Colonic mucosa (tissue), 4 donors: Measurements from ENCODE around the gene RNU1-2. TPM values are rescaled to one million over a fixed set of nuclear protein-coding genes. Genes with fewer than 3 reads are reported as not detected.
A peak's percentile ranks its signal among the peaks of the same experiment; 100 is the strongest.
"Not testable (repeated sequence)": the region's sequence is repeated elsewhere in the genome, so short reads cannot be mapped to it uniquely, and the experiment has no call there.

ENCODE experiments used
- DNase-seq: peaks from one replicate; pipeline ENCODE4 v3.0.0-alpha.2; 2020
- H3K27ac ChIP-seq: fragments of 200-600 bp; one replicate; pipeline ENCODE4 v1.8.0; 2021
- H3K27me3 ChIP-seq: fragments of 200-600 bp; one replicate; pipeline ENCODE4 v1.8.0; 2021
- H3K36me3 ChIP-seq: fragments of 200-600 bp; one replicate; pipeline ENCODE4 v1.8.0; 2021
- H3K4me1 ChIP-seq: fragments of 200-600 bp; one replicate; pipeline ENCODE4 v1.8.0; 2021; ENCODE audit warnings: mild to moderate bottlenecking
- H3K4me3 ChIP-seq: fragments of 200-600 bp; one replicate; pipeline ENCODE4 v1.8.0; 2021
- H3K9ac ChIP-seq, 2 donors: one replicate each; pipeline ENCODE4 v1.7.0; 2013; ENCODE audit warnings: control low read depth in 2 of 2, low read depth in 2 of 2, low read length in 2 of 2
- H3K9me3 ChIP-seq: fragments of 200-600 bp; one replicate; pipeline ENCODE4 v1.8.0; 2021
- intact Hi-C: fragments of 100-400 bp; cut with DNase I; formaldehyde crosslinking; loops from one replicate; pipeline ENCODE4 v1.14.1; 2022
- total RNA-seq, 2 donors: library from RNA; stranded (reverse); fragmentation: NEBNext Ultra II Directional in 1 of 2; extraction: Animal tissue kit (Norgen Biotek cat#: 25700) in 1 of 2; gene quantifications; one replicate each; pipeline ENCODE4 v1.2.1, GENCODE V29; 2021
- TF ChIP-seq, protein P1 (sequence below): fragments of 200-600 bp; IDR thresholded peaks from one replicate; pipeline ENCODE4 v1.8.0; 2022; ENCODE audit warnings: antibody characterized with exemption, mild to moderate bottlenecking
- donor health status: healthy.
- donor health status: DM: no; HTN: no; CAD: no.
- donor health status: DM: no; HTN: no; CAD: no.

RNU1-2 gene
- total RNA-seq, 2 donors from 2014 or later: 1,159 to 2,517 TPM

DNA sequence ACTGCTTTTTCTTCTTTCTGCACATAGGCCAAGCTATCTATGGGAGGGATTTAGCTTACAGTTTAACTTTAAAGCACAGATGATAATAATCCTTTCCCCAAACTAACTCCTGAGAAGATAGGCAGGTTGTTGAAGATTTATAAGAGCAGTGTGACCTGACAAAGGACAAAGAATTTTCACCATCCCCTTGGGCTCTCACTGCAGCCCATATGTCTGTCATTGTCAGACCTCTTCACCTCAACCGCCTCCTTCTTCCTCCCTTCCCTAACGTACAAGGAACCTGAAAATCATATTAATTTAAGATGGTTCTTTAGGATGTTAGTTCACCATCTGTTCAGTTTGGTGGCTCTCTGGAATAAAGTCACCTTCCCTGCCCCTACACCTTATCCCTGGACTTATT, 5.0 kb downstream of the RNU1-2 start:
- DNase-seq: no peak
- H3K27me3 ChIP-seq: no peaks in the 10 kb centered on the region
- no peak overlapping the region for H3K4me3 ChIP-seq
- intact Hi-C loops: no loop called here
- TF ChIP-seq, protein P1, sequence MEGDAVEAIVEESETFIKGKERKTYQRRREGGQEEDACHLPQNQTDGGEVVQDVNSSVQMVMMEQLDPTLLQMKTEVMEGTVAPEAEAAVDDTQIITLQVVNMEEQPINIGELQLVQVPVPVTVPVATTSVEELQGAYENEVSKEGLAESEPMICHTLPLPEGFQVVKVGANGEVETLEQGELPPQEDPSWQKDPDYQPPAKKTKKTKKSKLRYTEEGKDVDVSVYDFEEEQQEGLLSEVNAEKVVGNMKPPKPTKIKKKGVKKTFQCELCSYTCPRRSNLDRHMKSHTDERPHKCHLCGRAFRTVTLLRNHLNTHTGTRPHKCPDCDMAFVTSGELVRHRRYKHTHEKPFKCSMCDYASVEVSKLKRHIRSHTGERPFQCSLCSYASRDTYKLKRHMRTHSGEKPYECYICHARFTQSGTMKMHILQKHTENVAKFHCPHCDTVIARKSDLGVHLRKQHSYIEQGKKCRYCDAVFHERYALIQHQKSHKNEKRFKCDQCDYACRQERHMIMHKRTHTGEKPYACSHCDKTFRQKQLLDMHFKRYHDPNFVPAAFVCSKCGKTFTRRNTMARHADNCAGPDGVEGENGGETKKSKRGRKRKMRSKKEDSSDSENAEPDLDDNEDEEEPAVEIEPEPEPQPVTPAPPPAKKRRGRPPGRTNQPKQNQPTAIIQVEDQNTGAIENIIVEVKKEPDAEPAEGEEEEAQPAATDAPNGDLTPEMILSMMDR: no peak
- H3K36me3 ChIP-seq: no peaks in the 10 kb centered on the region
- no peaks in the 10 kb centered on the region for H3K9me3 ChIP-seq
- H3K27ac ChIP-seq: no peak overlapping the region
- H3K9ac ChIP-seq: no peak overlapping the region
- H3K4me1 ChIP-seq: no peaks in the 10 kb centered on the region

DNA sequence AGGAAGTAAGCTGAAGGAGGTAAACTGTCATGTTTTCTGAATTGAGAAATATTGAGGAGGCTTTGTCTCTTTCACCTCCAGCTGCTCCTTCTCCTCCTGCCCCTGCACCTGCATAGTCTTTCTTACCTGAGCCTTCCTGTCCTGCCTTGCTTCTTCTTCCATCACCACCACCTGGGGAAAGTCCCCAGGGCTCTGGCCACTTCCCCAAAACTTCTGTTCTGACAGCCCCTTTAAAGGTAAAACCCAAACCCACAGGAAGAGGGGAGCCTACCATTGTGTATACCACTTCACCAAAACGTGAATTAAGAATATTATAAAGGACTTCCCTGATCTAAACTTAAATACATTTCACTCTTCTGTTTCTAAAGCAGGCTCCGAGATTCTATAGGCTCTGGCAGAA, 5.6 kb downstream of the RNU1-2 start:
- H3K4me3 ChIP-seq, H3K27me3 ChIP-seq, H3K9ac ChIP-seq, H3K36me3 ChIP-seq, H3K4me1 ChIP-seq, intact Hi-C loops, DNase-seq, H3K27ac ChIP-seq, H3K9me3 ChIP-seq: not testable (repeated sequence)

DNA sequence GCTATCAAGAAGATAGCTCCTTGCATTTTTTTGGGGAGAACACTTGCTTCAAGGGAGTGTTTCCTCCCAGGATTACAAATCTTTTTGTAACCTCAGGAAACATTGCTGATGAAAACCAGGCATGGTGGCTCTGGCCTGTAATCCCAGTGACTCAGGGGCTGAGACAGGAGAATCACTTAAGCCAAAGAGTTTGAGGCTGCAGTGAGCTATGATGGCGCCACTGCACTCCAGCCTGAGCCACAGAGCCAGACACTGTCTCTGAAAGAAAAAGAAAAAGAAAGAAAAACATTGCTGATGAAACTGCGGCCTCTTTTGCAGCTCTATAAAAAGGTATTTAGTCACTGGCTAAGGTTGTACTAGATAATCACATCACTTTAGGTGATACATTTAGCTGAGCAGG, 7.3 kb downstream of the RNU1-2 start:
- H3K4me1 ChIP-seq: no peaks in the 10 kb centered on the region
- H3K27ac ChIP-seq: no peak overlapping the region
- H3K9ac ChIP-seq: peak overlapping the region in 1 of 2 donors; percentile 24
- H3K36me3 ChIP-seq: no peaks in the 10 kb centered on the region
- H3K9me3 ChIP-seq: no peaks in the 10 kb centered on the region
- no peak overlapping the region for H3K4me3 ChIP-seq
- TF ChIP-seq, protein P1: no peak
- DNase-seq: no peak
- intact Hi-C loops: no loop called here
- H3K27me3 ChIP-seq: no peaks in the 10 kb centered on the region

DNA sequence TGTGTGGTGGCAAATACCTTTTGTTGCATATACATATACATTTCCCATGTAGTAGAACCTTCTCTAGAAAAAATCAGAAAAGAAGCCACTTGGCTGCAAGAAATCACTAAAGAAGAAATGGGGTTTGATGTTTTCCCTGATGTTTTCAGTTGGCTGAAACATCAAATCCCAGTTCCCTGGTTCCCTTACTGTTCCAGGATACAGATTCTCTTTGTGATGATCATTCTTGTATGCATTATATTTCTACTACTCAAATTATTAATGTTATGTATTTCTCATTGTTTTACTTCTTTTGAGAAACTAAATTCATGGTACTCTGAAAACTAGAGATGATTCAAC, 7.6 kb downstream of the RNU1-2 start:
- H3K4me1 ChIP-seq: no peaks in the 10 kb centered on the region
- H3K4me3 ChIP-seq: peak overlapping the region; percentile 51
- TF ChIP-seq, protein P1: no peak
- no peak for DNase-seq
- no peaks in the 10 kb centered on the region for H3K27me3 ChIP-seq
- H3K9ac ChIP-seq: peak overlapping the region in 1 of 2 donors; percentile 87
- H3K27ac ChIP-seq: peak overlapping the region; percentile 98
- no peaks in the 10 kb centered on the region for H3K9me3 ChIP-seq
- no peaks in the 10 kb centered on the region for H3K36me3 ChIP-seq
- intact Hi-C loops: no loop called here

DNA sequence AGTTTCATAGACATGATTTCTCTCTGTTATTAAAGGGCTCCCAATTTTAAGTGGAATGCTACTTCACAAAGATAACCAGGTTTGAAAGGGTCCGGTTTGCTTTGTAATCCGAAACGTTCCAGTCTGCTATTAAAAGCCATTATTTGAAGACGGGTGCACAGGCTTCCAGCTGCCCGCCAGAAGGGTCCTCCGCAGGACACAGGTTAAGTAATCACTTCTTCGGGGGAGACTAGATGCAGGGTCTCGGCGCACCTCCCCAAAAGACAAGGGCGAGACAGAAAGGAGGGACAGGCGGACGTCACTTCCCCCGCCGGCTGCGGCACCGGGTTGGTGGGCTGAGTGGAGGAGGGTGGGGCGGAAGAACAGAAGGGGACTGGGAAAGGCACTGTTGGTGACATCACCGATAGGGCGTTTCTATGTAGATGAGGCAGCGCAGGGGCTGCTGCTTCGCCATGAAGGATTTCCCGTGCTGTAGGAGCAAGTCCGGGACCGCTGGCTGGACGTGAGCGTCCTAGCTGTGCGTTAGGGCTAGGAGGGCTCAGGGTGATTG, 8.9 kb downstream of the RNU1-2 start:
- peak; percentile 97 for DNase-seq
- intact Hi-C loops: no loop called here
- Histone ChIP-seq H3K36me3 (no peaks in the 10 kb centered on the region), H3K9ac (peak overlapping the region; percentile 79 to 87), H3K27me3 (no peaks in the 10 kb centered on the region), H3K4me3 (peak overlapping the region; percentile 51), H3K9me3 (no peaks in the 10 kb centered on the region), H3K4me1 (no peaks in the 10 kb centered on the region), H3K27ac (peak overlapping the region; percentile 98)
- TF ChIP-seq, protein P1: no peak

DNA sequence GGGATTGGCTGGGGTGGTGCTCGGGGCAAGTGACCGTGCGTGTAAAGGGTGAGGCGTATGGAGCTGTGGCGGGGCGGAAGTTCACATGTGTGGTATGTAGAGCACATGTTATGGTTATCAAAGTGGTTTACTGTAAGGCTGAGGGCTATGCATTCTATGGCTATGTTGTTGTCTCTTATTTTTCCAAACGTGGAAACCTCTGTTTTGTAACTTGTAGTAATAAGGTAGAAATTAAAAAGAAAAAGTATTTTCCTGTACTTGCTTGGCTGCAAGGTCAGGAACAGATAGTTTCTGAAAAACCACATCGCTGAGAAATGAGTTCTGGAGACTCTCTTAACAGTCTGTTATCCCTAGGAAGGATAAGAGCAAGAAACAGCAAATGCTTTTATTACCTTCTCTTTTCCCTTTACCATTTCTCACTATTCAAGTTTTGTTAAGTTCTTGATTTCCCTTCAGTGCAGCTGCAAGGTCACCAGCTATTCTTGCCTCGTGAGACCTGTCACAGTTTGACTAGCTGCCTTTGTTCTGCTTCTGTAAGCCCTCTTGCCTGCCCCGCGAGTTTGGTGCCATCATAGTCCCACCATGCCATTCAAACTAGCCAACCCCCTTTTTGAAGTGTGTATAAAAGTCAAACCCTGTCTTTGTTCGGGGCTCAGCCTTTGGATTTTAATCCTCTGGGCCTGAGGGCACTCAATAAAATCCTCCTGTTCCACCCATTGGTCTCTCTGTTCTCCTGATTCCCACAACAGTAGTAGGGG, 9.5 kb downstream of the RNU1-2 start:
- Histone ChIP-seq H3K4me1 (no peaks in the 10 kb centered on the region), H3K4me3 (peak overlapping the region; percentile 51), H3K36me3 (no peaks in the 10 kb centered on the region), H3K27me3 (no peaks in the 10 kb centered on the region), H3K9me3 (no peaks in the 10 kb centered on the region), H3K27ac (peak overlapping the region; percentile 98), H3K9ac (peak overlapping the region; percentile 79 to 87)
- intact Hi-C loops: no loop called here
- TF ChIP-seq, protein P1: no peak
- DNase-seq: no peak
